AG08396 (cell line): Measurements from ENCODE around the gene SLC66A2.

Source experiments
- DNase-seq: peaks from one replicate; pipeline ENCODE4 v3.0.0; 2012; ENCODE audit warnings: low spot score, mixed read lengths

Gene SLC66A2

DNA sequence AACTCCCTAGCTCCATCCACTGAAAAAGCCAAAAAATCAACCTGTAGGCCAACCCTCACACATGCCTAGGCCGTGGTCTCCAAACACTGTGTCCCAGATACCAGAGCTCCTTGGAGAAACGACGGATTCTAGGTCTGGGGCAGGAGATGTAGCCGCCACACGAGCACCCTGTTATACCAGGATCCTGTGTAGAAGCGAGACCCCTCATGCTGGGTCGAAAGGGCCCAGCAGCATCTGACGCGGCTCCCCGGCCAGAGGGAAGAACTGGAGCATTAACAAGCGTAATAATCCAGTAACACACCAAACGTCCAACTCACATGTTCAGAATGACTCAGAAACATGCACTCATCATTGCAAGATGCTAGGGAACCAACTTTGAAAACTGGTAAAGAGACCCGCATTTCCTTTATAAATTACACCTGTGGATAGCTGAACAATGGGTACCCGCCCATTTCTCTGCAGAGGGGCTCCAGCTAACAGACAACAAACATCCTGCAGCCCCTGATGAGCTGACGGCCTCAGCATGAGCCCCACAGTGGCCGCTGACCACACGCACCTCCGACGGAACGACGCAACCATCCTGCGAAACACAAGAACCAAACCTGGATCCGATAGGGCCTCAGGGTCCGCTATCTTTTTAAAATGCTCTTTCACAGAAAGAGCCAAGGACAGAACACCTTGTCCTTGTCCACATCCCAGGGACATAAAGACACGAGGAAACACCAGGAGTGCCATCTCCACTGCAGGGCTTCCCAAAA is 14.2 kb downstream of the SLC66A2 start:
- no peak for DNase-seq

DNA sequence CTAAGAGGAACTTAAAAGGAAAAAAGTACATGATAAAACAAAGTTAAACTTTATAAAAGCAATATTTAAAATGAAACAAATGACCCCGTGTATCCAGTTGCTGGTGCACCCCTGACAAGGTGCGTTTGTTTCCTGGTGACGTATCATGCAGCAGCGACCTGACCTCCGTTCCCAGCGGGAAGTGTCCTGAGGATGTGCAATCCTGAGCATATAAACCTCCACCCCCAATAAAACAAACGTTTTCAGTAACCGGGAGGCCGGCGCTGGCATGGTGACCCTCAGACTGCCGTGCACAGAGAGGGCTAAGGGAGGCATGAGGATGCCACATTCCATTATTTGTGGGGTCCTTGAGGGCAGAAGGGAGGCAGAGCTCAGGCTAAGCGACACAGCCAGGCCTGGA is 14.8 kb downstream of the SLC66A2 start:
- DNase-seq, result no peak

DNA sequence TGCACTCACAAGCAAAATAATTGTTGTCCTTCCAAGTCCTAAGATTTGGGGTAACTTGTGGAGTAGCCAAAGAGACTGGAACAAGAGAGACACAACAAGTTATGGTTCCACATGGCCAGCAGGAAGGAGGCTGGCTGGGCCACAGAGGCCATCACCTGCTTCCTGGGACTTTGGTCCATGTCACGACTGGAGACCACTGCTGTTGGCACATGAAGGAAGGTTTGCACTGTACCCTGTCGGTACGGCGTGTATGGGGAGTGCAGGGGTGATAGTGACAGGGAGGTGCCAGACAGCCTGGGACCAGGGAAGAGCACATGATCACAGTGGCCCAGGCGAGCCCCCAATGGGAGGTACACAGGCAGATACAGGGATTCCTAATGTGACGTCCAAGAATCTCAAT is 15.5 kb downstream of the SLC66A2 start:
- DNase-seq, result no peak

DNA sequence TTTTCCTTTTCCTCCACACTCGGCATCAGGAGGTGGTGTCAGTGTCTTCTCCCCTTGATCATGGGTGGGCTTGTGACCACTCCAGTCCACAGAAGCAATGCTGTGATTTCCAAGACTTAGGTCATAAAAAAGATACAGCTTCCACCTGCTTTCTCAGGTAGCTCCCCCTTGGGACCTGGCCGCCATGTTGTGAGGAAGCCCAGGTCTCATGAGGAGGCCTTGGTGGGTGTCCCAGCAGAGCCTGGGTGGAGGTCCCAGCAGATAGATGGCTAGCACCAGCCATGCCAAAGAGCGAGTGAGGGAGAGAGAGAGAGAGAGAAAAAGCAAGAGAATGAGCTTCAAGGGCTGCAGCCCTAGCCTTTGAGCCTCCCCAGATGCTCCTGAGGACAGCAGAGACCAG is 16.0 kb downstream of the SLC66A2 start:
- no peak for DNase-seq

DNA sequence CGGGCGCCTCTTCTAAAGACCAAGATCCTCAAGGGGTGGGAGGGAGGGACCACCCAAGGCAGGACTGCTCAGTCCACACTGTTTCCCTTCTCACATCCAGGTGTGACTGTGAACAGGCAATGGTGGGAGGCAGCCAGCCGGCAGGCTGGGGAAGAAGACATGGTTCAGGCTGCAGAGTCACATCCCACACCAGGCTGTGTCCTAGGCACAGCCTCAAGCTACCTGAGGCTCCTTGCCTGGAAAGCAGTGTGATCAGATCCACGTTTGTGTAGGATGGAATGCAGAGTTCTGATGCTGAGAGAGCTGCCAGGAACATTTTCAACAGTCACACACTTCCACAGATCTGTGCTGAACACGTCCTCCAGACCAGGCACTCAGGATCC is 16.4 kb downstream of the SLC66A2 start:
- no peak for DNase-seq

DNA sequence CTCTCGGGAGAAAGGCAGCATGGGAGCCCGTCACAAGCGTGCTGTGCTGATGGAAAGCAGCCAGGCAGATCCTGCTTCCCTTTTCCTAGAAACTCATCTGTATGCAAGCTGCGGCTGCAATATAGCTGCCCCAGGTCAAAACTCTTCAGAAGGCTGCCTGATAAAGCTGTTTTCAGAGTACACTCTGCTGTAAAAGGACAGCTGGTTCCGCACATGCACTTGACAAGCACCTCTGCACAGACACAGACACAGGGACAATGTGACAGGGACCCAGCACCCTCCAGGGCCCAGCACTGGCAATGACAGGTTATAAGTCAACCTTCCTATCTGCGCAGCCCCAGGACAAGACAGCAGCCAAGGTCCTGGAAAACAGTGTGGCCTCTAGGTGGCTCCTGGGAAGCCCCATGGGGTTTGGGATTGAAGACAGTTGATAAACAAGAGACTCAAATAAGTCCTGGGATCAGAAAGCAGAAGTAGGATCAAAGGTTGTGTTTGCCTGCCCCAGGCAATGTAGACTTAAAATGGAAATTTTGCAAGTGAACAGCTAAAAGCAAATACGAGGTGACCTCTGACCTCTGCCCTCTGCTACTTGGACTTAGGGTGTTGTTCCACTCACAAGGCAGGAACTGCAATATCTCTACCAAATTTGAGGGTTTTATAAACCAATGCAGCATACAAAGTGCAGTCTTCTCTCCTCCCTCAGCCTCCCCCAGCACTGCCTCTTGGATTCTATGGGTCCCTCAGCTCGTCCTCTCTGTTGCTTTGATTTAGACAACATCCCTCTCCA is 16.9 kb downstream of the SLC66A2 start:
- no peak for DNase-seq

DNA sequence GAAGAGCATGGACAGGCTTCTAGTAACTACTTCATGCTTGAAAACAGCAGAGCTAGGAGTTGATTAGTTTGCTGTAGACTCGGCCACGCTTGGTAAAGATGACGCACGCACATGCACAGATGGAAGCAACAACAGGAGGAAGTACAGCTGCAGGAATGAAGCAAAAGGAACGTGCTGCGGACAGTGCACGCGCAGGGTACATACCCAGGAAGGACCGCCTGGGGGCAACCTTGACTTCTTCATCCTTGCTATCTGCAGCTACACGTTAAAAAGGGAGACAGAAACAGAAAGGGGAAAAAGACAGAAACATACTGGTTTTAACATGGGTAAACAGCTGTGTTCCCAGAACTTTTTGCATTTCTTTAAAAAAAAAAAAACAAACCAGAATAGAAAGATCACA is 17.7 kb downstream of the SLC66A2 start:
- no peak for DNase-seq

DNA sequence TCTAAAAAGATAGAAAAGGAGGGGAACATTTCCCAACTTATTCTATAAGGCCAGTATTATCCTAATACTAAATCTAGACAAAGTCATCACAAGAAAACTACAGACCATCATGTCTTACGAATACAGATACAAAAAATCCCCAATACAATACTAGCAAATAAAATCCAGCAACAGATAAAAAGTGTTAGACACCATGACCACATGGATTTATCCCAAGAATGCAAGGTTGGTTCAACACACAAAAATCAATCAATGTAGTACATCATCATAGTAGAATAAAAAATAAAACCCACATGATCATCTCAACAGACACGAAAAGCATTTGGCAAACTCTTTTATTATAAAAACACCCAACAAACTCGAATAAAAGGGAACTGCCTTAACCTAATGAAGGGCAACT is 18.5 kb downstream of the SLC66A2 start:
- no peak for DNase-seq

DNA sequence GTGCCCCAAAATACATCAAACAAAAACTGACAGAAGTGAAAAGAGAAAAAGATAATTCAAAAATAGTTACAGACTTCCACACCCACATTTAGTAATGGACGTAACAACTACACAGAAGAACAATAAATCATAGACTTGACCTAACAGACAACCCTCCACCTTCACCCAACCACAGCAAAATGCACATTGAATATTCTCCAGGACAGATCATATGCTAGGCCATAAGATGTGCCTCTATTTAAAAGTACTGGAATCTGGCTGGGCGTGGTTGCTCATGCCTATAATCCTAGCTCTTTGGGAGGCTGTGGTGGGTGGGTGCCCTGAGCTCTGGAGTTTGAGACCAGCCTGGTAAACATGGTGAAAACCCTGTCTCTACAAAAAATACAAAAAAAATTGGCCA is 20.0 kb downstream of the SLC66A2 start:
- no peak for DNase-seq

DNA sequence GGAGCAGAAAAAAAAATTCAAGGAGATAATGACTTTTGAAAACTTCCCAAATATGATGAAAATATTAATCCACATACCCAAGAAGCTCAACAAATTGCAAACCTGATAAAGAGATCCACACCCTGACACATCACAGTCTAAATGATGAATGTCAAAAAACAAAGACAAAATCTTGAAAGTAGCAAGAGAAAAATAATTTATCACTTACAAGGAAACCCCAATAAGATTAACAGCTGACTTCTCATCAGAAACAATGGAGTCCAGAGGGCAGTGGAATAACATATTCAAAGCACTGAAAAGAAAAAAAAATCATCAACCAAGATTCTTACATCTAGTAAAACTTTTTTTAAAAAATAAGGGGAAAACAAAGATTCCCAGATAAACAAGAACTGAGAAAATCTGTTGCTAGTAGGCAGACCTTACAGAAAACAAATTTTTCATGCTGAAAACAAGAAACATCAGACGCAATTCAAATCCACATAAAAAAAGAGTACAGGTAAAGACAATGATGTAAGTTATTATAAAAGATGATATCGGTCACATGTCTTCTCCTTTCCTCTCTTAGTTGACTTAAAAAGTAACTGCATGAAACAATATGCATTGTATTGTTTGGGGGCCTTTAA is 21.3 kb downstream of the SLC66A2 start:
- DNase-seq, result no peak

DNA sequence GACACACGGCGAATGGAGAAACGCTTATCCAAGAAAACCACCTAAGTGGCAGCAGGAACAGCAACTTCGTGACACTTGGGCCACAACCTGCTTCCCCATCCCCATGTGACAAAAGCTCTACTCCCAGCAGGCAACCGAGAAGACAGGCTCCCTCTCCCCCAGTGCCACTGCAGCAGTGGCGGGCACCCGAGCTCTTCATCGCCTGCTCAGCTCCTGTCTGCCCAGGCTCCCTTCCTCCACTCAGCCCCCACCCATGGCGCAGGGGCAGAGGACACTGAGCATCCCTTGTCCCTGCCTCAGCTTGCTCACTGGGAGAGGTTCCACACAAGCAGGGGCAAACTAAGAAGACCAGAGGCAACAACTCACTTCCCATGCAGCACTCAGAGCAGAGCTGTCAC is 22.9 kb downstream of the SLC66A2 start:
- no peak for DNase-seq

DNA sequence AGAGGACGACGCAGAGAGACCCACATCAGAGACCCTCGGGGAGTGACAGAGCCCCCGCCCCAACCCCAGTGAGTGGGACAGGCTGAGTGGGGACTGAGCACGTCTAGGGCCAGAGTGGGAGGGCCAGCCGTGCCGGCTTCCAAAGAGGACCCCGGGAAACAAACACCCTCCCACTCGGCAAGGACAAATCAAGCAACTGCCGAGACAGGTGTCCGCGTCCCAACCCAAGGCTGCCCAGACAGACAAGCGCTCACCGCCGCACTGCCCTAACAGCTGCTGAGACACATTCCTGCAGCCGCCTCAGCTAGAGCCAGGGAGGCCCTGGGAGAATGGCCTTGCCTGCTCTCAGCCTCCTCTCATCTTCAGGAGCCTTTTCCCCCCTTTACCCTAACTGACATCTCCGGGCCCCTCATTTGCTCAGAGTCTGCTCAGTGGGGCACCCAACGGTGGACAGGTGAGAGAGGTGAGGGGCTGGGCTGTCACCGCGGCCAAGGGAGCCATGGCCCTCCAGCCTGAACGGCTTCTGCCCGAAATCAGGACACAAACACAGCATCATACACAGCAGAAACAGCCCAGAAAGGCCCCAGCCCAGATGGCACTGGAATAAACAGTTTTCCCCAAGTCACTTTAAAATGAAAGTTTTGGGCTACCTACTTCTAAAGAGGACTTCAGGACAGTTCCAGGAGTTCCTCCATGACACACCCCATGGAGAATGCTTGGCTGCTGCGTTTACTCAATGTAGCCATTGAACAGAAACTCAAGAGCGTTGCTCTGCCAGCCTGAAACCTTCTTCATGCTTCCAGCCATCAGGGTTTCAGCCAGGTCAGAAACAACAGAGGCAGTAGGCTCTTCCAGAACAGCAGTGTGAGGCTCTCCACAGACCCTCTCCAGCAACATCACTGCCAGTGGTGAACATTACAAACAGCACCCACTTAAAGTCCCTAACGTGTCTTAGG is 23.6 kb downstream of the SLC66A2 start:
- no peak for DNase-seq

DNA sequence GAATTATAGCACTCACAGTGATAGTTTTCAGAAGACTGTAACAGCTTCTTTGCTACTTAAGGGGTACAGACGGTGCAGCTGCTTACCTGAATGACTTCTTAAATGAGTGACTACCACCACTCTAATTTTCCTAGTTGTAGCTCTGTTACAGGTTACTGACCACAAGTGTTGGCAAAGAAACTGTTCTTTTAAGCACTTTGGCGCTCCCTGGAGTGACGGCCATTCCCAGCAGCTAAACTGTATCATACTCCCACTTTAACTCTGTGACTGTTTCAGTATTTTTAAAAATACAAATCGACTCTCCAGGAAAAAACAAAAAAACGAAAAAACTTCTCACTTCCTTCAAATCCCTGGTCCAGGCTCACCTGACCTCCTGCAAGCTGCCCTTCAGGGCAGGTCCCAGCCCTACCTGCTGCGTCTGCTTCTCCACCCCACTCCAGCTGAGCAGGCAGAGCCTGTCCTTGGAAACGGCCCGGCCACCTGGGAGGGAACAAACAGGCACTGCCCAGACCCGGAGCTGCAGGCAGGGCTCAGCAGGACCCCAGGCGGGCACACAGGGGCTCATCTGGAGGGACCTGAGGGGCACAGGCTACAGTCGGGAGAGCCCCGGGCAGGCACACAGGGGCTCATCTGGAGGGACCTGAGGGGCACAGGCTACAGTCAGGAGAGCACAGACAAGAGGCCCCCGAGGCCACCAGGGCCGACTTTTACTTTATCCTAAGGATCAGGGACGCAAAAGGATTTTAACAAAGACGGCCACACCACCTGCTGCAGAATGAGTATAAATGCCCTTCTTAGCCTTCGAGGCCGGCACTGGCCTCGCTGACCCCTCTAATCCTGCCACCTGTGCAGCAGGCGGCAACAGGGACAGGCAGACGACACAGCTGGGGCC is 24.5 kb downstream of the SLC66A2 start:
- DNase-seq, result no peak

DNA sequence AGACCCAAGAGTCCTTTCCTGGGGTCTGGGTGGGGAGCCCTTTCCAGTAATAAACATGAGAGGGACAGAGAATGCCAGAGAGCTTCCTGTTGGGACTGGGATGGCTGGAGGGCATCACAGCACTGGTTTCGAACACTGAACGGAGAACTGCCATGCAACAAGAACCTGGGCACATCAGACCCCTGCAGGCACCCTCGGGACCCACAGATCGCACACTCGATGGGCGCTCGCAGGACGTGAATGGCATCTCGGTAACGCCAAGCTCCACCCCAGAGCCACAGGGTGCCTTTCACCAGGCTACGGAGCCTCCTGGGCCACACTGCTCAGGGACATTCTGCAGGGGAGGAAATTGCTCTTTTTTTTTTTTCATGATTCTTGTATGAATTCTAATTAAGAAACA is 25.1 kb downstream of the SLC66A2 start:
- DNase-seq, result no peak

DNA sequence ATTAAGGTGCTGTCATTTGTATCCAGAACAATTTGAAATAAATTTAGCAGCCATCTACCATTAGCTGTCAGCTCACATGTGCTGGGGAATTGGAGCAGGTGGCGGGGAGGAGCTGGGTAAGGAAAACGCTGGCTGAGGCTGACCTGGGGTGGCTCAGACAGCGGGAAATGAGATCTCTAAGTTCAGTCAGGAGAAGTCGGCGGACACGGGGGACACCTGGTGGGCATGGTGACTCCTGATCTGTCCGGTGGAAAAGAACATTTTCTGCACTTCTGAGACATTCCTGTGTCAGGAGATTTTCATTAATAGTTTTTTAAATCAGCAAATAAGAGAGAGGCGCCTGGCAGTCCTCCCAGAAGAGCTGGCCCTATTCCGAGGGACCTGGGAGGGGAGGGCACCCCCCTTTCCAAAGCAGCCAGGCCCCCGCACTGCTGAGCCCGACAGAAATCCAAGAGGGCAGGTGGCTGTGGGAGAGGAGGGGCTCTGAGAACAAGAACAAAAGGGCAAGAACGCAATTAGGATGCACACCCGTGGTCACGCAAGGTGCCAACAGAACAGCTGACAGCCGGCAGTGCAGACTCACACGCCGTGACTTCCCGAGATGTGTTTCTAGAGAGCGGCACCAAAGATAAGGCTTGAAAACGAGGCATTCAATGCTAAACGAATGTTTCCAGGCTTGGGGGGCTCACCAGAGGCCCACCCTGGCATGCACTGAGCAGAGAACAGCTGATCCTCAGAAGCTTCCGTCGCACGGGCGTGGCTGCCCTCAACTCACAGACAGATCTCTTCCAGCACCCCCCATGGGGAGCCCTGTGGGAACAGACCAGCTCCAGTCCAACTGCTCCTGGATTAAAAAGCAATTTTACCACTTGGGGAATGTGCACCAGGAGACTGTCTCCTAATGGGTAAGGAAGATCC is 26.4 kb downstream of the SLC66A2 start:
- DNase-seq, result no peak

DNA sequence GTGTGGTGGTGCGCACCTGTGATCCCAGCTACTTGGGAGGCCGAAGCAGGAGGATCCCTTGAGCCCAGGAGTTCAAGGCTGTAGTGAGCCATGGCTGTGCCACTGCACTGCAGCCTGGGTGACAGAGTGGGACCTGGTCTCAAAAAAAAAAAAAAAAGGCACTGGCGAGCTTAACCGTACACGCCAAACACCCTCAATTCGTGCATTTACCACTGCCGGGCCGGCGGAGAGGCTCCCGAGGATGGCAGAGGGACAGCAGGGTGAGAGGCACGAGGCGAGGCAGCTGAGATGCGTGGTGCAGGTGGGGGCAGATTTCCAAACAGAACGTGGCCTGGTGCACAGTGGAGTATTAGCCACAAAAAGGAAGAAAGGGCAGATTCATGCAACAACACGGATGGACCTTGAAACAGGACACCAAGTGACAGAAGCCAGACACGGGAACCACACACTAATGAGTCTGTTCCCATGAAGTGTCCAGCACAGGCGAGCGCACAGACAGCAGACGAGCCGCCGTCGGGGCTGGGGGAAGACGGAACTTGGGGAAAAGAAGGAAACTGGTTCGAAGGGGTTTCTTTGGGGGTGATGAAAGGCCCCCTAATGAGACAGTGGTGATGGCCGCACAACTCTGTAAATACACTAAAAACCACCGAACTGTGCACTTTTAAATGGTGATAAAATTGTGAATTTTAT is 27.4 kb downstream of the SLC66A2 start:
- no peak for DNase-seq

DNA sequence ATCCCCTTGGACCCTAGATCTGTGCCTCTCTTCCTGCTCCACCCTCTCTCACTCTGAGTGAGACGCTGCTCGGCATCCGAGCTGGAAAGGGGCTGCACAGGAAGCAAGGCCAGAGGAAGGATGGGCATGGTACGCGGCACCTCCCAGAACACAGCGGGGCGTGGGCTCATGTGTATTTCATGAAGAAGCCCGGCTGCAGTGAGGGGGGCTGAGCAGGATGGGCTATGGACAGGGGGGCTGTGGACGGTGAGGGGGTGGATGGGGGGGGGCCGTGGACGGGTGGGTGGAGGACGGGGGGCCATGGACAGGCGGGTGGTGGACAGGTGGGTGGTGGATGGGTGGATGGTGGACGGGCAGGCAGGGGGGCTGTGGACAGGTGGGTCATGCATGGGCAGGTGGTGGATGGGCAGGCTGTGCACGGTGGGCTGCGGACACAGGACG is 28.5 kb downstream of the SLC66A2 start:
- no peak for DNase-seq

DNA sequence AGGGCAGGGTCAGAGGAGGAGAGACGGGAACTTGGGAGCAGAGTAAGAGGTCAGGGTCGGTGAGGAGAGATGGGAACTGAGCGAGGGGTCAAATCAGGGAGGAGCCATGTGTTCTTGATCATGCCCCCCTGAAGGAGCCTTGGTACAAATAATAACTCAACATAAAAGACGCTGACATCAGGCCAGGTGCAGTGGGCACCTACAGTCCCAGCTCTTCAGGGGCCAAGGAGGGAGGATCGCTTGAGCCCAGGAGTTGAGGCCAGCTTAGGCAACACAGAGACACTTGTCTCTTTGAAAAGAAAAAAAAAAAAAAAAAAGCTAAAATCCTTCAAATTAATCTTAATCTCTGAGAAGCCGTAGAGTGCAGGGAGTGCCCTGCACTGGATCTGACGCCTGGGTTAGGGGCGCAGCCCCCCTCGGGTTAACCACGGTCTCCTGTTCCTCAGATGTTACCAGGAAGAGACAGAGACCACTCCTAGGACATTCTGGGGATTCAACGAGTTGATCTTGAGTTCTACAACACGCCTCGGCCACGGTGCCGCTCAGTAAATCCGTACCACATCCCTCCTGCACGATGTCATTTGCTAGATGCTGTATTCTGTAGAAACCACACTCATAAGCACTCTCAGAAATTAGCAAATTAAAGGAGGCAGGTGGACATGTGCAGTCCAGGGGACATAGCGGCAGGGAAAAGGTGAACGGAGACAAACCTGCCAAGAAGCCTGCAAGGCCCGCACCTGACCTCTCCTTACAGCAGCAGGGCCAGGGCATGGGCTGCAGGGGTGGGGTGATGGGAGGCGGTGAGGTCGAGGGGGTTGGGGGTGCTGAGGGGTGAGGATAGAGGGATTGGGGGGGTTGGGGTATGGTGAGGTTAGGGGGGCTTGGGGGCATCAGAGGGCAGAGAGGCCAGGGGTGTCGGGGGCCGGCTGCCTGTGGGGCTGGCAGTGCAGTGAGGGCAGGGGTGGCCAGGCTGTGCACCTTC is 29.2 kb downstream of the SLC66A2 start:
- DNase-seq, result no peak
